NB4 (cell line): ENCODE data around the gene SP6.

ENCODE experiments used
- POLR2A ChIP-seq: IDR thresholded peaks from 2 replicates; pipeline ENCODE4 v1.6.1; 2011; ENCODE audit warnings: mild to moderate bottlenecking; ENCODE audit not compliant: insufficient read length; ENCODE audit errors: extremely low read depth
- TF ChIP-seq, protein P1 (sequence below): IDR thresholded peaks from one replicate; pipeline ENCODE4 v1.5.1; 2012; ENCODE audit warnings: low read depth, low read length

DNA sequence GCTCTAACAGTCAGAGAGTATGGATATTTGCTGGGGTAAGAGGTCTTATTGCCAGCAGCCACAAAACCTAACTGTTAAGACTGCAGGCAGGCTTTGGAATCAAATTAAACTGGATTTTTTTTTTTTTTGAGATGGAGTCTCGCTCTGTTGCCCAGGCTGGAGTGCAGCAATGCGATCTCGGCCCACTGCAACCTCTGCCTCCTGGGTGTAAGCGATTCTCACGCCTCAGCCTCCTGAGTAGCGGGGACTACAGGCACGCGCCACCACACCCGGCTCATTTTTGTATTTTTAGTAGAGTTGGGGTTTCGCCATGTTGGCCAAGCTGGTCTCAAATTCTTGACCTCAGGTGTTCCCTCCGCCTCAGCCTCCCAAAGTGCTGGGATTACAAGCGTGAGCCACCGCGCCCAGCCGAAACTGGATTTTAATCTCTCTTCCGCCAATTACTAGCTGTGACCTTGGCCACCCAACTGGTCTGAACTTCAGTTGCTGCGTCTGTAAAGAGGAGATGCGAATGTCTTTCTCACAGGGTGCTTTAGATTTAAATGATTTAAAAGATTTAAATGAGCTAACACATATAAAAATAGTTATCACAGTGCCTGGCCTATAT, 20.5 kb downstream of the SP6 start:
- TF ChIP-seq, protein P1, sequence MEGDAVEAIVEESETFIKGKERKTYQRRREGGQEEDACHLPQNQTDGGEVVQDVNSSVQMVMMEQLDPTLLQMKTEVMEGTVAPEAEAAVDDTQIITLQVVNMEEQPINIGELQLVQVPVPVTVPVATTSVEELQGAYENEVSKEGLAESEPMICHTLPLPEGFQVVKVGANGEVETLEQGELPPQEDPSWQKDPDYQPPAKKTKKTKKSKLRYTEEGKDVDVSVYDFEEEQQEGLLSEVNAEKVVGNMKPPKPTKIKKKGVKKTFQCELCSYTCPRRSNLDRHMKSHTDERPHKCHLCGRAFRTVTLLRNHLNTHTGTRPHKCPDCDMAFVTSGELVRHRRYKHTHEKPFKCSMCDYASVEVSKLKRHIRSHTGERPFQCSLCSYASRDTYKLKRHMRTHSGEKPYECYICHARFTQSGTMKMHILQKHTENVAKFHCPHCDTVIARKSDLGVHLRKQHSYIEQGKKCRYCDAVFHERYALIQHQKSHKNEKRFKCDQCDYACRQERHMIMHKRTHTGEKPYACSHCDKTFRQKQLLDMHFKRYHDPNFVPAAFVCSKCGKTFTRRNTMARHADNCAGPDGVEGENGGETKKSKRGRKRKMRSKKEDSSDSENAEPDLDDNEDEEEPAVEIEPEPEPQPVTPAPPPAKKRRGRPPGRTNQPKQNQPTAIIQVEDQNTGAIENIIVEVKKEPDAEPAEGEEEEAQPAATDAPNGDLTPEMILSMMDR, result no peak
- TF ChIP-seq POLR2A, result no peak
